Suprapubic skin (tissue), 4 donors: ENCODE data around the gene DAB1. TPM values are rescaled to one million over a fixed set of nuclear protein-coding genes. Genes with fewer than 3 reads are reported as not detected.

Experiments
- DNase-seq, 2 donors: peaks; one replicate each; pipeline ENCODE4 v3.0.0-alpha.2; 2019; ENCODE audit warnings: low spot score in 2 of 2
- H3K27ac ChIP-seq: fragments of 200-600 bp; sonication (generic); one replicate; pipeline ENCODE4 v1.5.1; 2019
- H3K27me3 ChIP-seq: fragments of 200-600 bp; sonication (generic); one replicate; pipeline ENCODE4 v1.5.1; 2019
- H3K36me3 ChIP-seq: fragments of 200-600 bp; sonication (generic); one replicate; pipeline ENCODE4 v1.5.1; 2019
- H3K4me1 ChIP-seq: fragments of 200-600 bp; sonication (generic); one replicate; pipeline ENCODE4 v1.5.1; 2019
- H3K4me3 ChIP-seq: fragments of 200-600 bp; sonication (generic); one replicate; pipeline ENCODE4 v1.5.1; 2019; ENCODE audit warnings: mild to moderate bottlenecking
- H3K9me3 ChIP-seq: fragments of 200-600 bp; sonication (generic); one replicate; pipeline ENCODE4 v1.5.1; 2019
- EP300 ChIP-seq: sonication (generic); formaldehyde crosslinking; IDR thresholded peaks from one replicate; pipeline ENCODE4 v1.6.1; 2017; ENCODE audit warnings: antibody characterized with exemption
- POLR2A ChIP-seq, 2 donors: fragments of 450-650 bp; IDR thresholded peaks; one replicate each; pipeline ENCODE4 v1.6.1; 2017; ENCODE audit warnings: antibody characterized with exemption in 2 of 2, mild to moderate bottlenecking in 2 of 2, moderate library complexity in 2 of 2
- POLR2AphosphoS5 ChIP-seq, 3 donors: sonication (generic); formaldehyde crosslinking; IDR thresholded peaks; one replicate each; pipeline ENCODE4 v1.6.1; 2017; ENCODE audit warnings: antibody characterized with exemption in 3 of 3
- WGBS: methylation state at CpG from one replicate; pipeline ENCODE4 v1.1.5; 2018; 5-methylcytosine and 5-hydroxymethylcytosine counted together
- total RNA-seq, 4 donors: library from RNA; depleted of rRNA; stranded (reverse); fragments of >200 nt; gene quantifications; one replicate each; pipeline ENCODE4 v1.1.0, GENCODE V29; 2016
- TF ChIP-seq, protein P1 (sequence below), 2 donors: fragments of 200-600 bp in 1 of 2; fragments of 450-650 bp in 1 of 2; sonication (generic) in 1 of 2; IDR thresholded peaks; one replicate each; pipeline ENCODE4 v1.5.1; 2016 to 2019; ENCODE audit warnings: antibody characterized with exemption in 2 of 2, mild to moderate bottlenecking in 1 of 2, moderate library complexity in 1 of 2

Gene DAB1
- total RNA-seq, 4 donors from 2014 or later: 0.17 to 1.0 (median 0.30) TPM

DNA sequence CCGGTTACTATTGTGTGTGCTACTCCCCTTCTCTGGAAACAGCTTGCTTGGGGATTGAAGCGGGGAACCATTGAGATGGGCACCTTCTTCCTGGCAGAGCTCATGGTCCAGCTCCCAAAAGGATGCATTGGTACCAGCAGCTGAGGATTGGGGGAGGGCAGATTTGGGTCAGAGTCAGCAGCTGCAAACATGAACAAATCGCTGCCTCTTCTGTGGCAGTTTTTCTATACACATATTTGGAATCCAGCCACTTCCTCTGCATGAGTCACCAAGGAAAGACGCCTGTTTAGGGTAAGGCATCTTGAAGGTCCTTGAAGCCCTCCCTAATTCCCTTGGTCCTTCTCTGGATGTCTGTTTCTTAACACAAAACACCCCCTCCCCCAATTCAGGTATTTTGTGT, 104.7 kb downstream of the DAB1 start:
- no peak for TF ChIP-seq POLR2A (IDR thresholded peaks at IDR 0.05)
- TF ChIP-seq, protein P1, sequence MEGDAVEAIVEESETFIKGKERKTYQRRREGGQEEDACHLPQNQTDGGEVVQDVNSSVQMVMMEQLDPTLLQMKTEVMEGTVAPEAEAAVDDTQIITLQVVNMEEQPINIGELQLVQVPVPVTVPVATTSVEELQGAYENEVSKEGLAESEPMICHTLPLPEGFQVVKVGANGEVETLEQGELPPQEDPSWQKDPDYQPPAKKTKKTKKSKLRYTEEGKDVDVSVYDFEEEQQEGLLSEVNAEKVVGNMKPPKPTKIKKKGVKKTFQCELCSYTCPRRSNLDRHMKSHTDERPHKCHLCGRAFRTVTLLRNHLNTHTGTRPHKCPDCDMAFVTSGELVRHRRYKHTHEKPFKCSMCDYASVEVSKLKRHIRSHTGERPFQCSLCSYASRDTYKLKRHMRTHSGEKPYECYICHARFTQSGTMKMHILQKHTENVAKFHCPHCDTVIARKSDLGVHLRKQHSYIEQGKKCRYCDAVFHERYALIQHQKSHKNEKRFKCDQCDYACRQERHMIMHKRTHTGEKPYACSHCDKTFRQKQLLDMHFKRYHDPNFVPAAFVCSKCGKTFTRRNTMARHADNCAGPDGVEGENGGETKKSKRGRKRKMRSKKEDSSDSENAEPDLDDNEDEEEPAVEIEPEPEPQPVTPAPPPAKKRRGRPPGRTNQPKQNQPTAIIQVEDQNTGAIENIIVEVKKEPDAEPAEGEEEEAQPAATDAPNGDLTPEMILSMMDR (IDR thresholded peaks at IDR 0.05): no peak
- TF ChIP-seq EP300: no peak
- TF ChIP-seq POLR2AphosphoS5 (IDR thresholded peaks at IDR 0.05): no peak
- no peaks in the 10 kb centered on the region for H3K4me1 ChIP-seq
- H3K27ac ChIP-seq: no peak overlapping the region
- no peaks in the 10 kb centered on the region for H3K36me3 ChIP-seq
- no peaks in the 10 kb centered on the region for H3K9me3 ChIP-seq
- no peak for DNase-seq
- no peak overlapping the region for H3K4me3 ChIP-seq
- H3K27me3 ChIP-seq: no peaks in the 10 kb centered on the region
- 17% methylated on average over 4 of the region's 4 CpGs for WGBS

DNA sequence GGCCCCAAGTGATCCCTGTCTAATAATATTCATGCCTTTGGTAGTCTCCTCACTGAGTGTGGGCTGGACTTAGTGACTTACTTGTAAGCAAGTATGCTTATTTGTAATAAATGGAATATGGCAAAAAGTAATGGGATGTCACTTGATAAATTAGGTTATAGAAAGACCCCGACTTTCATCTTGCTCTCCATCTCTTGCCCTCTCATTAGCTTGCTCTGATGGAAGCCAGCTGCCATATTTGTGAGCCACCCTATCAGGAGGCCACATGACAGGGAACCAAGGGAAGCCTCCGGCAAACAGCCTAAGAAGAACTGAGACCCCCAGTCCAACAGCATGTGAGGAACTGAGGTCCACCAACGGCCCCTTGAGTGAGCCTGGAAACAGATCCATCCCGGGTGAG, 107.0 kb downstream of the DAB1 start:
- no peak overlapping the region for H3K4me3 ChIP-seq
- no peaks in the 10 kb centered on the region for H3K36me3 ChIP-seq
- no peaks in the 10 kb centered on the region for H3K9me3 ChIP-seq
- WGBS: 98% methylated on average over 3 of the region's 4 CpGs
- DNase-seq: no peak
- no peaks in the 10 kb centered on the region for H3K27me3 ChIP-seq
- H3K4me1 ChIP-seq: no peaks in the 10 kb centered on the region
- no peak for TF ChIP-seq POLR2AphosphoS5 (IDR thresholded peaks at IDR 0.05)
- no peak for TF ChIP-seq POLR2A (IDR thresholded peaks at IDR 0.05)
- TF ChIP-seq EP300: no peak
- TF ChIP-seq, protein P1 (IDR thresholded peaks at IDR 0.05): no peak
- no peak overlapping the region for H3K27ac ChIP-seq

DNA sequence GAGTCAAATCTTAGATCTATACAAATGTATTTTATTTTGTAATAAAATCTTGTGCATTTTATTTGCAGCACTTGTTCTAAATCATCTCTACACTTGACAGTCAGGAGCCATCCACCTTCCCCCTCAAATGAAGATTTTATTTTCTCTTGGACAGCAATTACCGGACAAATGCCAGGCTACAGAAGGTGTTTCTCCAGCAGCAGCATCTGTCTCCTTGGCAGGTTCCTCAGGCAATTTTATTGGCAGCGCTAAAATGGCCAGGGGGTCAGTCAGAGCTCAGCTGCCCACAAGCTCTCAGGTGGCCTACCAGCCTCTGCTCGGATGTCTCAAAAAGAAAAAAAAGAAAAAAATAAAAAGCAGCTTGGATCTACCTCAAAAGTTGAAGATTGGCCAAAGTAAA, 107.6 kb downstream of the DAB1 start:
- Histone ChIP-seq H3K36me3 (no peaks in the 10 kb centered on the region), H3K27ac (no peak overlapping the region), H3K4me1 (no peaks in the 10 kb centered on the region), H3K27me3 (no peaks in the 10 kb centered on the region), H3K9me3 (no peaks in the 10 kb centered on the region), H3K4me3 (no peak overlapping the region)
- DNase-seq: no peak
- WGBS: 87% methylated on average over 3 of the region's 3 CpGs
- TF ChIP-seq EP300 (no peak), POLR2A (IDR thresholded peaks at IDR 0.05) (no peak), POLR2AphosphoS5 (IDR thresholded peaks at IDR 0.05) (no peak)
- TF ChIP-seq, protein P1 (IDR thresholded peaks at IDR 0.05): no peak

DNA sequence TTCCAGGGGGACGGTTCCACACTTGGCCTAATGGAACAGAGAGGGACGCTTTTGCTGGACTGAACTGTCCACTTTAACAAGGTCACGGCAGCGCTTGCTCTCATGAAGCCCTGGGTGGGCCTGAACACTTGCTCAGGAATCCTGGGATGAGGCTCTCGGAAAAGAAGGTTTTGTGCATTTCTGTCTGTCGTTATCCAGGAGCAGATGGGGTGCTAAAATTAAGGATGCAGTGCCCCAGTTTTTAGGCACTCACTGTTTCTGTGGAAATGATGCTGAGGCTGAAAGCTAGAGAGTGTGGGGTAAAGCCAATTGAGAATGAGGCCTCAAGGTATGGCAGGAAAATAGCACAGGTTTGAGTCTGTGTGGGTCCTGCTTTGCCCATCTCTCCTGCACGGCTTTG, 111.0 kb downstream of the DAB1 start:
- TF ChIP-seq EP300 (no peak), POLR2AphosphoS5 (IDR thresholded peaks at IDR 0.05) (no peak), POLR2A (IDR thresholded peaks at IDR 0.05) (no peak)
- TF ChIP-seq, protein P1 (IDR thresholded peaks at IDR 0.05): no peak
- no peak overlapping the region for H3K4me3 ChIP-seq
- WGBS: 86% methylated on average over 7 of the region's 7 CpGs
- no peak overlapping the region for H3K27ac ChIP-seq
- no peaks in the 10 kb centered on the region for H3K36me3 ChIP-seq
- H3K4me1 ChIP-seq: no peaks in the 10 kb centered on the region
- no peaks in the 10 kb centered on the region for H3K9me3 ChIP-seq
- DNase-seq: no peak
- H3K27me3 ChIP-seq: no peaks in the 10 kb centered on the region

DNA sequence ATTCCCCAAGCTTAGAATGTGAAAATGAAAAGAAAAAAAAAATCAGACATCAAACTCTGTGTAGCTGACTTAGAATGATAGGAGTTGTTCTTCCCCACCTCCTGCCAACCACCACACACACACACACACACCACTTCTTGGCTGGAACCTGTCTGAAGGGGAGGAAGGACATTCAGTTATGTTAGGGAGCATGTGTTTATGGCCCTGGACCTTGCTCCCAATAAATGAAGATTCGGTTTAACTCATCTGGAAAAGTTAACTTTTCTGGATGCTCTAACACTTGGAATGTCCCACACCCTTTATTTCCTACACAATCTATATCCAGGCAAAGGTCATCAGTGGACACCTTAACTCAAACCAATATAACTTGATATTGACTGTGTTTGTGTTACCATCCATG, 112.4 kb downstream of the DAB1 start:
- Histone ChIP-seq H3K27ac (no peak overlapping the region), H3K9me3 (no peaks in the 10 kb centered on the region), H3K27me3 (no peaks in the 10 kb centered on the region), H3K4me1 (no peaks in the 10 kb centered on the region), H3K4me3 (no peak overlapping the region), H3K36me3 (no peaks in the 10 kb centered on the region)
- no peak for TF ChIP-seq POLR2A (IDR thresholded peaks at IDR 0.05)
- no peak for TF ChIP-seq POLR2AphosphoS5 (IDR thresholded peaks at IDR 0.05)
- TF ChIP-seq EP300: no peak
- TF ChIP-seq, protein P1 (IDR thresholded peaks at IDR 0.05): no peak
- 90% methylated on average over 1 of the region's 1 CpG for WGBS
- DNase-seq: no peak
